ENCODE data around the gene STRN3.
"Not testable (repeated sequence)": the region's sequence is repeated elsewhere in the genome, so short reads cannot be mapped to it uniquely, and the experiment has no call there.

STRN3 gene

GRCh38 chr14:30906752-30907658 is 119.2 kb downstream of the STRN3 start:
- DNase-seq = no peak

DNA sequence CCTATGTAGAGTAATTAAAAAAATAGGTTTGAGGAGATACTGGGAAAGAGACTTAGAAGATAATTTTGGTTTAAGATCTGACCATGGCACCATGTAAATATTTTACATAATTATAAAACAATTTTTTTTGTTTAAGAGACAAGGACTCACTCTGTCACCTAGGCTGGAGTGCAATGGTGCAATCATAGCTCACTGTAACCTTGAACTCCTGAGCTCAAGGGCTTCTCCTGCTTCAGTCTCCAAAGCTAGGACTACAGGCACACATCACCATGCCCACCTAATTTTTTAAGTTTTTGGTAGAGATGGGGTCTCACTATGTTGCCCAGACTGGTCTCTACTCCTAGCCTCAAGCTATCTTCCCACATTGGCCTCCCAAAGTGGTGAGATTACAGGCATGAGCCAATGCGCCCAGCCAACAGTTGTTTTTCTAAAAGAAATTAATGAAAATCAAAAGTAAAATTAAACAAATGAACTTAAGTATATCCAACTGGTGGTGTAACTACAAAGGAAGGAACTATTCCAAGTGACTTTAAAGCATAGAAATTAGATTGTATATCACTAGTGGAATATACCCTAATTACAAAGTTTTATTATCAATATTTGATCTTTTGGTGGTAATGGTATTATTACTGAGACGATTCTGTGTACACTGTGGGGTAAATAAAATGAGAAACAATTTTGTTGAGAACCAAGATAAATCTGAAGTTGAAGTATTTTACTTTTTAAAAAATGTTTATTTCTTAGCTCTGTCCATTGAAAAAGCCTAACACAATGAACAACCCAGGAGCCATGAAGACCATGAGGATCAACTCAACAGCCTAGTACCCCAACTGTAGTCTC is 122.7 kb downstream of the STRN3 start:
- DNase-seq = no peak

GRCh38 chr14:30897121-30897520 is 129.1 kb downstream of the STRN3 start:
- not testable (repeated sequence) for DNase-seq

GRCh38 chr14:30896435-30896834 is 129.7 kb downstream of the STRN3 start:
- DNase-seq = no peak

GRCh38 chr14:30894923-30895515 is 131.2 kb downstream of the STRN3 start:
- DNase-seq = no peak

DNA sequence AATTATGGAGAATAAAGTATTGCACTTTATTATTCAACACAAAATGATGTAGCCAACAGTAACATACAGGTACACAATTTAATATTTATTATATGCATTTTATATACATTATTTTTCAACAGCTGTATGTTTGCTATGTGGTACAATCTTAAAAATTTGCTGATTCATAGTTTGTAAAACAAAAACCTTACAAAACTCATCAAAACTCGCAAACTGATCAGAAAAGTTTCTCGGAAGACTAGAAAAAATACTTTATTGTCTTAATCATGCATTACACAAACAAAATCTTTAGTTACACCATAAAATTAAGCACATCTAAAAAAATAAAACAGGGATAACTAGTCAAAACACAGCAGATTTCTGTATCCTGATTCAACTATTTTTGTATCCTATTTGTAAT is 132.4 kb downstream of the STRN3 start:
- DNase-seq = no peak

DNA sequence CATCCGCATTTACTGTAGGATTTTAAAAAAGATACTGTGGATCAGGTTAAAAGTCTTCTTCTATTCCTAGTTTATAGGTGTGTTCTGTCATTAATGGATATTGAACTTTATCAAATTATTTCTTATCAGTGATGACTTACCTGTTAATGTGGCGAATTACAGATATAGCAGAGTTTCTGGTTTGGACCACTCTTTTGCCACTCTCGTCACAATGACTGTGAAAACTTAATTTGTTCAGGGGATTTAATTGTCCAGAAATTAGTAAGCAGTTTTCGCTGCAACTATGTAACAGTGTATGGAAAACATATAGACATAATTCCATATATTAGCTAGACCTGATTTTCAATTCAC is 137.0 kb downstream of the STRN3 start:
- no peak for DNase-seq

- no peak for DNase-seq
Observed at GRCh38 chr14:30888480-30889243, 137.5 kb downstream of the STRN3 start.

DNA sequence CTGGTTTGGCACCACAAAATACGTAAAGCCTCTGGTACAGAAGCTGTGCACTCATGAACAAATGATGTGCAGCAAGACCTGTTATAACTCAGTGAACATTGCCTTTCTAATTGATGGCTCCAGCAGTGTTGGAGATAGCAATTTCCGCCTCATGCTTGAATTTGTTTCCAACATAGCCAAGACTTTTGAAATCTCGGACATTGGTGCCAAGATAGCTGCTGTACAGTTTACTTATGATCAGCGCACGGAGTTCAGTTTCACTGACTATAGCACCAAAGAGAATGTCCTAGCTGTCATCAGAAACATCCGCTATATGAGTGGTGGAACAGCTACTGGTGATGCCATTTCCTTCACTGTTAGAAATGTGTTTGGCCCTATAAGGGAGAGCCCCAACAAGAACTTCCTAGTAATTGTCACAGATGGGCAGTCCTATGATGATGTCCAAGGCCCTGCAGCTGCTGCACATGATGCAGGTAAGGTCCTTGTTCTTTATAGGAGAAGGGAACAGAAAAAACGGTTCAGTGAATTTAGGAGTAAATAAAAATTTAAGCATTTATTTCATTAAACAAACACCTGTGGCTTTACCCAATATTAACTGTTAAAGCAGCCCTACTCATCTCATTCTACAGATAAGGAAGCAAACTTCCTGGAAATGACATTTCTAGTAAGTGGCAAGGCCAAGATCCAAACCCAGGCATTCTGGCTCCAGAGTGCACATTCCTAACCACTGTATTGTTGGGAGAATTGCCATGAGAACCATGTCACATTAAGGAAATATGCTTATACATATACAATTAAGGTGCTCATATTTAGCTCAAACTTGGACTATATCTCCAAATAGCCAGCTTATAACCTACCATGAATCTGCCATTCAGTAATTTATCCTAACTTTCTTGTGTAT is 140.1 kb downstream of the STRN3 start:
- DNase-seq = no peak

GRCh38 chr14:30884901-30885300 is 141.3 kb downstream of the STRN3 start:
- no peak for DNase-seq

DNA sequence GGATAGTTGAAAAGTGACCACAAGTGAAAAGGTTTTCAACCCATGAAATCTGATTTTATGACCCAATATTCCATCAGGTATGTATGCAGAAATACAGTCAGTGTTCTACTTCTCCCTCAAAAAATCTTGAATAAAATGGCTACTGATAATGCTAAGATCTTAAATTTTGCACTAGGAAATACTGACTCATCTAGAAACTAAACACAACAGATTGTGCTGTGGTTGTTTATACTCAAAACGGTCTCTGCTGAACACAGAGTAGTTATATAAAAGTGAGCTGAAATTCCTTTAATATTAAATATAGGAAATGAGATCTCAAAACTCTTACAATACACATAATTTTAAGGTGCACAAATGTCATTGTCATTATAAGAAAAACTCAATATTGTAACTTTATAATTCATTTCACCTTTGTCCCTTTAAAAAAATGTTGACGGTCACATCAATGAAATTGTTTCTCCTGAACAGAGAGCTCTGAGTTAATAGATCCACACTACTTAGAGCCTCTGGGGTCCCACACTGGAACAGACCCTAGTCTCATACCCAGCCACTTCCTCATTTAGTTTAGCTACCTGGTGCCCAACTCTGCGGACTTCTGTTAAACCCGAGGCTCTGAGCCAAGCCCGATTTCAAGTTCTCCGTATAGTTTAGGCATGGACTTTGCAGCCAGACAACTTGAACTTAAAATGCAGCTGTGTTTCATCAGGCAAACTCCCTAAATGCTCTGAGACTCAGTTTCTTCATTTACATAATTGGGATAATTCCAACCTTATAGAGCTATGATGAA is 142.5 kb downstream of the STRN3 start:
- no peak for DNase-seq

GRCh38 chr14:30882431-30882830 is 143.7 kb downstream of the STRN3 start:
- DNase-seq = no peak

GRCh38 chr14:30876692-30877091 is 149.5 kb downstream of the STRN3 start:
- DNase-seq = no peak

- no peak for DNase-seq
Observed at GRCh38 chr14:30875788-30876053, 150.5 kb downstream of the STRN3 start.

GRCh38 chr14:30874999-30875787 is 151.0 kb downstream of the STRN3 start:
- DNase-seq = no peak

DNA sequence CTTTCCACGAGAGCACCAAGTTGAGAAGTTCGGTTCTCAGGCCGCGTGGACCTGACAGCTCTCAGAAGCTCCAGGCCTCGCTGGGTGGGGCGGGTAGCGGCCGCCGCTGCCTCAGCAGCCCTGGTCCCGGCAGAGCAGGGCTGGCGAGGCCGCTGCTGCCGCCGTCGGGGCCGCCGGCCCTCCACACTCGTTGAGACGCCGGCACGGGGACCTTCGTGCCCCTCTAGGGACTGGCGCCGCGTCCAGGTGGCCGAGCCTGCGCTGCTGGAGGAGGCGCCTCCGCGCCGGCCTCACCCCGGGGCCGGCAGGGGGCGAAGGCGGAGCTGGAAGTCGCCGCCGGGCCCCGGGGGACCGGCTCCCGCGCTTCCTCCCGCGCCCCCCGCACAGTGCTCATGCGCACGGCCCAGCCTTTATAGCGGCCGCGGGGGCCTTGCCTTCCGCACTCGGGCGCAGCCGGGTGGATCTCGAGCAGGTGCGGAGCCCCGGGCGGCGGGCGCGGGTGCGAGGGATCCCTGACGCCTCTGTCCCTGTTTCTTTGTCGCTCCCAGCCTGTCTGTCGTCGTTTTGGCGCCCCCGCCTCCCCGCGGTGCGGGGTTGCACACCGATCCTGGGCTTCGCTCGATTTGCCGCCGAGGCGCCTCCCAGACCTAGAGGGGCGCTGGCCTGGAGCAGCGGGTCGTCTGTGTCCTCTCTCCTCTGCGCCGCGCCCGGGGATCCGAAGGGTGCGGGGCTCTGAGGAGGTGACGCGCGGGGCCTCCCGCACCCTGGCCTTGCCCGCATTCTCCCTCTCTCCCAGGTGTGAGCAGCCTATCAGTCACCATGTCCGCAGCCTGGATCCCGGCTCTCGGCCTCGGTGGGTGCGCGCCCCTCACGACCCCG is 151.8 kb downstream of the STRN3 start, which contains the start of gene COCH:
COCH (plus strand) TSS at position 440 of the 879 bp plus-strand sequence; CDS start at position 820, 380 bp downstream.
- no peak for DNase-seq

DNA sequence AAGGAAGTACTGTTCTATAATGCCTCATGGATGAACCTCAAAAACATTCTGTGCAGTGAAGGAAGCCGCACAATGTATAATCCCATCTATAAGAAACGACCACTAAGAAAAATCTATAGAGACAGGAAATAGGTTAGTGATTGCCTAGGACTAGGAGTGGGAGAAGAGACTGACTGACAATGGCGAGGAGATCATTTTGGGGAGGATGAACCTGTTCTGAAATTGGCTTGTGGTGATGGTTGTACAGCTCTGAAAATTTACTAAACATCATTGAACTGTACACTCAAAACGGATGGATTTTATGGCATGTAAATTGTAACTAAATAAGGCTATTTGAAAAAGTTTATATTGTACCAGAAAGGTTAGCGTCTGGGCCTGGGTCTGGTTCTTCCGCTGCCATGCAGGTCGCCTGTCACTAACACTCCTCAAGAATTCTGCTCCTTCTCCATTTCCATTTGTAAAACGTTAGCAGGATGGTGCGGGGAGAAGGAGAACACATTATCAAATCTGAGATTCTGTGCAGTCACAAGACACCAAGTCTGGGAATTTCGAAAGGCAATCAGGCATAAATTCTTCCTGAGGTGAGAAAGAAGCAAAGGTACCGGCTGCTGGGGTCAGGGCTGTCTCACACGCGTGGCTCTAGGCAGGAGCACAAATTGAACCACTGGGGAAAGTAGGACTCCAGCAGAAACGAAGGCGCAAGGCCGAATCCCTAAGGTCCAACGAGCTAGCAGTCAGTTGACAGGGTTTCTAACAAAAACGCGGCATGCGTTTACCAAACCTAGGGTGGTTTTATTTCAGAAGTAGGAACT is 152.7 kb downstream of the STRN3 start:
- no peak for DNase-seq

- no peak for DNase-seq
Observed at GRCh38 chr14:30872602-30873001, 153.6 kb downstream of the STRN3 start.
